ENCODE data around the gene COL28A1. TPM values are rescaled to one million over a fixed set of nuclear protein-coding genes. Genes with fewer than 3 reads are reported as not detected.

Gene COL28A1
- total RNA-seq, 5 donors from 2014 or later (not counting 1 experiment from before 2014, with no cell fraction given): 0.09 to 0.23 (median 0.19) TPM; not detected in 1

GRCh38 chr7:7496311-7496710 is 39.4 kb downstream of the COL28A1 start:
- H3K9me3 ChIP-seq: no peaks in the 10 kb centered on the region
- H3K4me1 ChIP-seq (ENCODE audit: control insufficient read depth in 1 of 2, extremely low read depth in 1 of 2, insufficient read depth in 2 of 2, low read length in 2 of 2): no peaks in the 10 kb centered on the region
- Mint-ChIP-seq H3K27ac (no peak overlapping the region), H3K4me1 (no peaks in the 10 kb centered on the region), H3K9me3 (no peaks in the 10 kb centered on the region), H3K36me3 (no peaks in the 10 kb centered on the region), H3K4me3 (no peak overlapping the region), H3K27me3 (no peaks in the 10 kb centered on the region)
- no peak overlapping the region for H3K27ac ChIP-seq (ENCODE audit: low read length)
- ATAC-seq (replicated peaks in 1 of 4) (no peak), DNase-seq (no peak)
- no CpG with 5 or more reads among the region's 2 CpGs for WGBS (ENCODE audit: insufficient coverage)
- H3K36me3 ChIP-seq (ENCODE audit: control insufficient read depth in 2 of 2, extremely low read depth in 1 of 2, insufficient read depth in 1 of 2, low read length in 1 of 2): no peaks in the 10 kb centered on the region
- ChIA-PET POLR2A (no interaction called here), CTCF (interaction anchor here in 1 of 2 donors (0.6 kb wide), 1 partner anchor 20 kb away, joined by 3 read pairs; no protein-coding TSS in a partner anchor)
- no peaks in the 10 kb centered on the region for H3K27me3 ChIP-seq (replicated peaks in 1 of 2; ENCODE audit: control insufficient read depth in 2 of 2, extremely low read depth in 1 of 2, insufficient read depth in 2 of 2, low read length in 1 of 2)
- H3K4me3 ChIP-seq (ENCODE audit: control insufficient read depth in 1 of 2, extremely low read depth in 1 of 2, low read length in 1 of 2): no peak overlapping the region

DNA sequence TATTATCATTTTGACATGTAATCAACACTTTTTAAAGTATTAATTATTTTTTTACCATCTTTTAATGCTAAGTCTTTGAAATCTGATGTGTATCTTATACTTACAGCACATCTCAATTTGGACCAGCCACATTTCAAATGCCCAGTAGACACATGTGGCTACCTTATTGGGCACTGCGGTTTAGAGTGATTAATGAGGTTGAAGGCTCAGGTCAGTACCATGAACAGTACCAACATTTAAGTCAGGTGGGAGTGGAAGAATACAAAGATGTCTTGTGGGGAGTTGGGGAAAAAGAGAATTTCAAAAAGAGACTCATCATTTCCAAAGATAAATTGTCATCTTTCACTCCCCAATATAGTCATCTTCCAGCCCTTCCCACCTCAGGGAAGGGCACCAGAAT is 40.5 kb downstream of the COL28A1 start:
- no peak overlapping the region for H3K4me3 ChIP-seq (ENCODE audit: control insufficient read depth in 1 of 2, extremely low read depth in 1 of 2, low read length in 1 of 2)
- no peaks in the 10 kb centered on the region for H3K9me3 ChIP-seq
- ATAC-seq (replicated peaks in 1 of 4) (no peak), DNase-seq (no peak)
- Mint-ChIP-seq H3K27ac (no peak overlapping the region), H3K9me3 (no peaks in the 10 kb centered on the region), H3K4me3 (no peak overlapping the region), H3K4me1 (no peaks in the 10 kb centered on the region), H3K27me3 (no peaks in the 10 kb centered on the region), H3K36me3 (no peaks in the 10 kb centered on the region)
- ChIA-PET POLR2A (no interaction called here), CTCF (no interaction called here)
- no peaks in the 10 kb centered on the region for H3K27me3 ChIP-seq (replicated peaks in 1 of 2; ENCODE audit: control insufficient read depth in 2 of 2, extremely low read depth in 1 of 2, insufficient read depth in 2 of 2, low read length in 1 of 2)
- H3K4me1 ChIP-seq (ENCODE audit: control insufficient read depth in 1 of 2, extremely low read depth in 1 of 2, insufficient read depth in 2 of 2, low read length in 2 of 2): no peaks in the 10 kb centered on the region
- no peak overlapping the region for H3K27ac ChIP-seq (ENCODE audit: low read length)
- H3K36me3 ChIP-seq (ENCODE audit: control insufficient read depth in 2 of 2, extremely low read depth in 1 of 2, insufficient read depth in 1 of 2, low read length in 1 of 2): no peaks in the 10 kb centered on the region
- no CpG with 5 or more reads among the region's 1 CpG for WGBS (ENCODE audit: insufficient coverage)

- no peak overlapping the region for H3K27ac ChIP-seq (ENCODE audit: low read length)
- H3K27me3 ChIP-seq (replicated peaks in 1 of 2; ENCODE audit: control insufficient read depth in 2 of 2, extremely low read depth in 1 of 2, insufficient read depth in 2 of 2, low read length in 1 of 2): peaks cover 0 to 2% of the 10 kb centered on the region in 2 experiments
- Mint-ChIP-seq H3K27me3 (no peaks in the 10 kb centered on the region), H3K4me1 (peaks cover 0 to 2% (median 0%) of the 10 kb centered on the region in 3 donors), H3K27ac (no peak overlapping the region), H3K4me3 (no peak overlapping the region), H3K9me3 (peaks cover 0 to 13% (median 6%) of the 10 kb centered on the region in 3 donors), H3K36me3 (peaks cover 7% of the 10 kb centered on the region)
- ChIA-PET CTCF (interaction anchor here in 1 of 2 donors (0.6 kb wide), 1 partner anchor 94 kb away, joined by 8 read pairs; no protein-coding TSS in a partner anchor), POLR2A (no interaction called here)
- WGBS (ENCODE audit: insufficient coverage): no CpG with 5 or more reads among the region's 3 CpGs
- no peak for ATAC-seq (replicated peaks in 1 of 4)
- no peaks in the 10 kb centered on the region for H3K36me3 ChIP-seq (ENCODE audit: control insufficient read depth in 2 of 2, extremely low read depth in 1 of 2, insufficient read depth in 1 of 2, low read length in 1 of 2)
- H3K4me3 ChIP-seq (ENCODE audit: control insufficient read depth in 1 of 2, extremely low read depth in 1 of 2, low read length in 1 of 2): no peak overlapping the region
- no peaks in the 10 kb centered on the region for H3K9me3 ChIP-seq
- DNase-seq: no peak
- no peaks in the 10 kb centered on the region for H3K4me1 ChIP-seq (ENCODE audit: control insufficient read depth in 1 of 2, extremely low read depth in 1 of 2, insufficient read depth in 2 of 2, low read length in 2 of 2)
Measured at GRCh38 chr7:7491044-7491443, 44.6 kb downstream of the COL28A1 start.

DNA sequence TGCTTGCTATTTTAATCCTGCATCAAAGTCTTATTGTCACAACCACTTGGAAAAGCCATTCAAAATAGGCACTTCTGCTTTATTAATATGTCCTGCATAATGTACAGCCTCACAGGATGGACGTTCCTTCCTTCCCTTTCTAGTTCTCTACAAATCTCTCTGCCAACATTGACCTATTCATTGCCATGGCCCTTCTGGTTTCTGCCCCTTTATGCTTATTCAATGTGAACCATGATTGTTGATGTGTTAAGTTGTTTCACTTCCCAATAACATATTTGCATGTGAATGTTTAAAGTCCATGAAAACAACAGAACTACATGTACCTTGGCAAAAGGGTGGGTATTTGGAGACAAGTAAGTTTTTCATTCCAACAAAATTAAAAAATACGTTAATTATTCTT is 45.7 kb downstream of the COL28A1 start:
- Histone ChIP-seq H3K27me3 (replicated peaks in 1 of 2; ENCODE audit: control insufficient read depth in 2 of 2, extremely low read depth in 1 of 2, insufficient read depth in 2 of 2, low read length in 1 of 2) (peaks cover 0 to 2% of the 10 kb centered on the region in 2 experiments), H3K36me3 (ENCODE audit: control insufficient read depth in 2 of 2, extremely low read depth in 1 of 2, insufficient read depth in 1 of 2, low read length in 1 of 2) (no peaks in the 10 kb centered on the region), H3K4me3 (ENCODE audit: control insufficient read depth in 1 of 2, extremely low read depth in 1 of 2, low read length in 1 of 2) (no peak overlapping the region), H3K4me1 (ENCODE audit: control insufficient read depth in 1 of 2, extremely low read depth in 1 of 2, insufficient read depth in 2 of 2, low read length in 2 of 2) (no peaks in the 10 kb centered on the region), H3K9me3 (no peaks in the 10 kb centered on the region), H3K27ac (ENCODE audit: low read length) (no peak overlapping the region)
- peaks cover 0 to 2% (median 0%) of the 10 kb centered on the region in 3 donors for H3K4me1 Mint-ChIP-seq
- peaks cover 0 to 16% (median 7%) of the 10 kb centered on the region in 3 donors for H3K9me3 Mint-ChIP-seq
- H3K27me3 Mint-ChIP-seq: no peaks in the 10 kb centered on the region
- H3K36me3 Mint-ChIP-seq: peaks cover 7% of the 10 kb centered on the region
- H3K27ac Mint-ChIP-seq: no peak overlapping the region
- 40% methylated on average over 1 of the region's 2 CpGs for WGBS (ENCODE audit: insufficient coverage)
- no peak overlapping the region for H3K4me3 Mint-ChIP-seq
- DNase-seq: no peak
- ATAC-seq (replicated peaks in 1 of 4): no peak
- POLR2A ChIA-PET: no interaction called here
- CTCF ChIA-PET: no interaction called here

DNA sequence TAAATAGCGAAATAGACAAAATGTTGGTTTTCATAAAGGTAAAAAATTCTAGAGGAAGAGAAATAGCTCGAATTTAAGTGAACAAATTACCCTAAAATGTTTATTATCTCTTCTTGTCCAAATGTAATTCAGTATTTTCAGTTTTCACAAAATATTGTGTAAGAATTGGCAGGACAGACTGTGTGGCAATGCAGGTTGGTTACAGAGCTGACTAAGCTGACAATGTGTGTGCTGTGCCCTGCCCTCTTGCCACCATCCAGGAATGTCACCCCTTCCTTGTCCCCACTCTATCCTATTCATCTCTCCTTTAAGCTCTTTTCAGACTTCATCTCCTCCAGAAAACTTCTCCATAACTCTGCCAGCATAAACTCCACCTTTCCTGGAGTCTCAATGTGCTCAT is 46.1 kb downstream of the COL28A1 start:
- ATAC-seq (replicated peaks in 1 of 4): no peak
- H3K4me1 Mint-ChIP-seq: peaks cover 0 to 2% (median 0%) of the 10 kb centered on the region in 3 donors
- Histone ChIP-seq H3K4me3 (ENCODE audit: control insufficient read depth in 1 of 2, extremely low read depth in 1 of 2, low read length in 1 of 2) (no peak overlapping the region), H3K27me3 (replicated peaks in 1 of 2; ENCODE audit: control insufficient read depth in 2 of 2, extremely low read depth in 1 of 2, insufficient read depth in 2 of 2, low read length in 1 of 2) (peaks cover 0 to 2% of the 10 kb centered on the region in 2 experiments), H3K9me3 (no peaks in the 10 kb centered on the region), H3K27ac (ENCODE audit: low read length) (no peak overlapping the region), H3K36me3 (ENCODE audit: control insufficient read depth in 2 of 2, extremely low read depth in 1 of 2, insufficient read depth in 1 of 2, low read length in 1 of 2) (no peaks in the 10 kb centered on the region), H3K4me1 (ENCODE audit: control insufficient read depth in 1 of 2, extremely low read depth in 1 of 2, insufficient read depth in 2 of 2, low read length in 2 of 2) (no peaks in the 10 kb centered on the region)
- no peak overlapping the region for H3K27ac Mint-ChIP-seq
- H3K9me3 Mint-ChIP-seq: peaks cover 0 to 17% (median 7%) of the 10 kb centered on the region in 3 donors
- CTCF ChIA-PET: interaction anchor here in 1 of 2 donors (0.6 kb wide), 1 partner anchor 93 kb away, joined by 3 read pairs; no protein-coding TSS in a partner anchor
- DNase-seq: no peak
- H3K36me3 Mint-ChIP-seq: peaks cover 7% of the 10 kb centered on the region
- no peak overlapping the region for H3K4me3 Mint-ChIP-seq
- no CpG with 5 or more reads among the region's 2 CpGs for WGBS (ENCODE audit: insufficient coverage)
- POLR2A ChIA-PET: no interaction called here
- no peaks in the 10 kb centered on the region for H3K27me3 Mint-ChIP-seq

DNA sequence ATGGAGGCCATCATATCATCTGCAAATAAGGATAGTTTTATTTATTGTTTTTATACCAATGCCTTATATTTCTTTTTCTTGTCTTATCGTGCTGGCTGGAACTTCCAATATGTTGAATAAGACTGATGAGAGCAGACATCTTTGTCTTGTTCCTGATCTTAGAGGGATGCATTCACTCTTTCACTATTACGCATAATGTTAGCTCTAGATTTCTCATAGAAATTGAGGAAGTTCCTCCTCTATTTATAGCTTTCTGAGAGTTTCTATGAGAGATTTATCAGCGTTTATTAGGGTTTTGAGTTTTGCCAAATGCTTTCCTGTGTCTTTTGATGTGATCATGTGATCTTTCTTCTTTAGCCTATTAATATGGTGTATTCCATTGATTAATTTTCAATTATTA is 49.3 kb downstream of the COL28A1 start:
- H3K9me3 Mint-ChIP-seq: peaks cover 3 to 29% (median 10%) of the 10 kb centered on the region in 3 donors
- no peaks in the 10 kb centered on the region for H3K9me3 ChIP-seq
- no CpG with 5 or more reads among the region's 3 CpGs for WGBS (ENCODE audit: insufficient coverage)
- H3K4me3 Mint-ChIP-seq: no peak overlapping the region
- POLR2A ChIA-PET: no interaction called here
- DNase-seq: no peak
- peaks cover 0 to 2% (median 0%) of the 10 kb centered on the region in 3 donors for H3K4me1 Mint-ChIP-seq
- no peak overlapping the region for H3K27ac Mint-ChIP-seq
- H3K4me3 ChIP-seq (ENCODE audit: control insufficient read depth in 1 of 2, extremely low read depth in 1 of 2, low read length in 1 of 2): no peak overlapping the region
- H3K27me3 Mint-ChIP-seq: peaks cover 0 to 1% of the 10 kb centered on the region in 2 donors
- no peak overlapping the region for H3K27ac ChIP-seq (ENCODE audit: low read length)
- H3K36me3 ChIP-seq (ENCODE audit: control insufficient read depth in 2 of 2, extremely low read depth in 1 of 2, insufficient read depth in 1 of 2, low read length in 1 of 2): no peaks in the 10 kb centered on the region
- CTCF ChIA-PET: no interaction called here
- ATAC-seq (replicated peaks in 1 of 4): no peak
- no peaks in the 10 kb centered on the region for H3K4me1 ChIP-seq (ENCODE audit: control insufficient read depth in 1 of 2, extremely low read depth in 1 of 2, insufficient read depth in 2 of 2, low read length in 2 of 2)
- peaks cover 7% of the 10 kb centered on the region for H3K36me3 Mint-ChIP-seq
- H3K27me3 ChIP-seq (replicated peaks in 1 of 2; ENCODE audit: control insufficient read depth in 2 of 2, extremely low read depth in 1 of 2, insufficient read depth in 2 of 2, low read length in 1 of 2): peaks cover 0 to 2% of the 10 kb centered on the region in 2 experiments

DNA sequence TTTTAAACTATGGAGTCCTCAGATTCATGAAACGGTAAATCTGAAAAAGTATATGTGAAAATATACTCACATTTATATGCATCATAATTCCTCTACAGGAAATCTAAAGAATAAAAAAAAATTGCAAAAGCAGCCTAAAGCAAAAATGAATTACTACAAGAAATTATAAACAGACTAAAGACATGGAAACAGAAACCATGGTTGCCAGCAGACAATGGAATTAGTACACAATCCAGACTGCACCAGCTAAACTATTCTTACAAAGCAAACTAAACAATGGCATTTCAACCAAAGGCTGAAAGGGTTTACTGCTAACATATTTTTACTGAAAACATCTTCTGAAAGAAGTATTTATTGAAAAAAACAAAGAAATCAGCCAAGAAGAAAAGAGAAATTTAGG is 51.6 kb downstream of the COL28A1 start:
- CTCF ChIA-PET: no interaction called here
- WGBS (ENCODE audit: insufficient coverage): no CpG with 5 or more reads among the region's 1 CpG
- no peak overlapping the region for H3K4me3 Mint-ChIP-seq
- no peak overlapping the region for H3K27ac ChIP-seq (ENCODE audit: low read length)
- H3K27me3 ChIP-seq (replicated peaks in 1 of 2; ENCODE audit: control insufficient read depth in 2 of 2, extremely low read depth in 1 of 2, insufficient read depth in 2 of 2, low read length in 1 of 2): peaks cover 0 to 2% of the 10 kb centered on the region in 2 experiments
- H3K4me1 ChIP-seq (ENCODE audit: control insufficient read depth in 1 of 2, extremely low read depth in 1 of 2, insufficient read depth in 2 of 2, low read length in 2 of 2): no peaks in the 10 kb centered on the region
- peaks cover 7% of the 10 kb centered on the region for H3K36me3 Mint-ChIP-seq
- no peak for ATAC-seq (replicated peaks in 1 of 4)
- peaks cover 0 to 1% of the 10 kb centered on the region in 2 donors for H3K27me3 Mint-ChIP-seq
- H3K27ac Mint-ChIP-seq: no peak overlapping the region
- H3K36me3 ChIP-seq (ENCODE audit: control insufficient read depth in 2 of 2, extremely low read depth in 1 of 2, insufficient read depth in 1 of 2, low read length in 1 of 2): no peaks in the 10 kb centered on the region
- no peaks in the 10 kb centered on the region for H3K9me3 ChIP-seq
- H3K4me3 ChIP-seq (ENCODE audit: control insufficient read depth in 1 of 2, extremely low read depth in 1 of 2, low read length in 1 of 2): no peak overlapping the region
- POLR2A ChIA-PET: interaction anchor here in 1 of 2 donors (0.6 kb wide), 1 partner anchor 253 kb away, joined by 3 read pairs; no protein-coding TSS in a partner anchor
- no peak for DNase-seq
- no peaks in the 10 kb centered on the region for H3K4me1 Mint-ChIP-seq
- peaks cover 3 to 29% (median 10%) of the 10 kb centered on the region in 3 donors for H3K9me3 Mint-ChIP-seq

All from T-cell (primary cell).